ENCODE measurements around the gene ZNF485. TPM values are rescaled to one million over a fixed set of nuclear protein-coding genes. Genes with fewer than 3 reads are reported as not detected.

ZNF485 gene
- total RNA-seq, 1 donor from 2014 or later: 3.7 TPM

DNA sequence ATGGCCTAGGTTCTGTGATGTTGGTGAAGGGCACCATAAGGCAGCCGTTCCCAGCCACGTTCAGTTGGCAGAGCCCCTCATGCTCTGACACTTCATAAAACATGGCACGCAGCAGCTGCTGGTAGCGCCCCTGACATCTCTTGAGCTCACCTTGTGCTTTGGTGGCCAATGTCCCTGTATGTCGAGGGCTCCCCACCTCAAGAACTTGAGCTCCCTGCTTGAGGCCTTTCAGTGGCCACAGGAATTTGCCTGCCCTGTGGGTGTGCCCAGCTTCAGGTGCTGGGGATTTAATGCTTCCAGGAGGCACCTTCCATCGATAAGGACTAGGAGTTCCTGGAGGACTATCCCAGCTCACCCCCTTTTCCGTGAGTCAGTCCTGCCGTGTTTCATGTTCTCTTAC, 52.0 kb downstream of the ZNF485 start:
- H3K27me3 ChIP-seq (ENCODE audit: control insufficient read depth in 3 of 3, insufficient read depth in 3 of 3, low read length in 3 of 3): peaks cover 0 to 8% (median 0%) of the 10 kb centered on the region in 3 donors
- no peaks in the 10 kb centered on the region for H3K36me3 ChIP-seq (ENCODE audit: control insufficient read depth in 3 of 3, insufficient read depth in 3 of 3, low read length in 3 of 3)
- no peak overlapping the region for H3K9ac ChIP-seq (ENCODE audit: low read depth in 1 of 3, low read length in 3 of 3)
- H3K4me1 ChIP-seq (ENCODE audit: control insufficient read depth in 3 of 3, insufficient read depth in 3 of 3, low read length in 3 of 3): no peaks in the 10 kb centered on the region
- no peak overlapping the region for H3K4me3 ChIP-seq (ENCODE audit: low read length in 3 of 3)
- no peak overlapping the region for H3K27ac ChIP-seq (ENCODE audit: low read depth, low read length)
- no peaks in the 10 kb centered on the region for H3K9me3 ChIP-seq (ENCODE audit: control insufficient read depth in 3 of 3, low read length in 3 of 3)

DNA sequence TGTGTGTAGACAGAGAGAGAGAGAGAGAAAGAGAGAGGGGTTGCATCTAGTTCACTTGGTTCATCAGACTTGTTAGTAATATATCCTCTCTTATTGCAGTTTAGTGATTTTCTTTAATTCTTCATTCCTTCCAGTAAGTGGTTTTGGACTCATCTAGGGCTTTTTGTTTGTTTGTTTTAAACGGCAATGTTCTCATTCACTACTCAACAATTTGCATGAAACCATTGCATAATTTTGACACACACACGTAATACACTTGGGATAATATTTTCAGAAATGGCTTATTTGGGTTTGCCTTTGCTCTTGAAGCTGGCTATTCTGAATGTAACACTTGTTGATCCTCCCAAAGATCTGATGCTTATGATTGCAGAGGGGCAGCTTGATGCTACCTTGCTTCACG, 58.8 kb downstream of the ZNF485 start:
- no peak overlapping the region for H3K27ac ChIP-seq (ENCODE audit: low read depth, low read length)
- H3K4me3 ChIP-seq (ENCODE audit: low read length in 3 of 3): no peak overlapping the region
- no peaks in the 10 kb centered on the region for H3K4me1 ChIP-seq (ENCODE audit: control insufficient read depth in 3 of 3, insufficient read depth in 3 of 3, low read length in 3 of 3)
- no peaks in the 10 kb centered on the region for H3K36me3 ChIP-seq (ENCODE audit: control insufficient read depth in 3 of 3, insufficient read depth in 3 of 3, low read length in 3 of 3)
- no peaks in the 10 kb centered on the region for H3K9me3 ChIP-seq (ENCODE audit: control insufficient read depth in 3 of 3, low read length in 3 of 3)
- H3K9ac ChIP-seq (ENCODE audit: low read depth in 1 of 3, low read length in 3 of 3): no peak overlapping the region
- peaks cover 5 to 19% (median 12%) of the 10 kb centered on the region in 3 donors for H3K27me3 ChIP-seq (ENCODE audit: control insufficient read depth in 3 of 3, insufficient read depth in 3 of 3, low read length in 3 of 3)

DNA sequence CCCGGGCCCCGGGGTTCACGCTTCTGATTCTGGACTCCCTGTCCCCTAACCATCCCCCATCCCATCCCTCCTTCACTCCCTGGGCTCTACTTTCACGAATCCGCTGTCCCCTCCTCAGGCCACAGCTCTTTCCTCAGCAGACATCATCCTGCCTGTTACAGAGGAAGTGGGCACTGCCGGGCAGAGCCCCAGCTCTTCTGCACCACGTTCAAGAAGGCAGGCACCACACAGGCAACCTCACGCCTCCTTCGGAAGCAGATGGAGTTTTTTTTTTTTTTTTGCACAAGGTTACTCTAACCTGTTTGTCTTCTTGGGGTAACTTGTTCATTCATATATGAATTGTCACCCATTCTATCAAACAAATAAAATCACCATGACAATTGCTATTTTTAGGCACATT, 60.3 kb downstream of the ZNF485 start:
- Histone ChIP-seq H3K27ac (ENCODE audit: low read depth, low read length) (no peak overlapping the region), H3K9me3 (ENCODE audit: control insufficient read depth in 3 of 3, low read length in 3 of 3) (no peaks in the 10 kb centered on the region), H3K36me3 (ENCODE audit: control insufficient read depth in 3 of 3, insufficient read depth in 3 of 3, low read length in 3 of 3) (no peaks in the 10 kb centered on the region), H3K4me3 (ENCODE audit: low read length in 3 of 3) (no peak overlapping the region), H3K9ac (ENCODE audit: low read depth in 1 of 3, low read length in 3 of 3) (no peak overlapping the region), H3K4me1 (ENCODE audit: control insufficient read depth in 3 of 3, insufficient read depth in 3 of 3, low read length in 3 of 3) (peaks cover 0 to under 1% (median 0%) of the 10 kb centered on the region in 3 donors), H3K27me3 (ENCODE audit: control insufficient read depth in 3 of 3, insufficient read depth in 3 of 3, low read length in 3 of 3) (peaks cover 5 to 24% (median 10%) of the 10 kb centered on the region in 3 donors)

DNA sequence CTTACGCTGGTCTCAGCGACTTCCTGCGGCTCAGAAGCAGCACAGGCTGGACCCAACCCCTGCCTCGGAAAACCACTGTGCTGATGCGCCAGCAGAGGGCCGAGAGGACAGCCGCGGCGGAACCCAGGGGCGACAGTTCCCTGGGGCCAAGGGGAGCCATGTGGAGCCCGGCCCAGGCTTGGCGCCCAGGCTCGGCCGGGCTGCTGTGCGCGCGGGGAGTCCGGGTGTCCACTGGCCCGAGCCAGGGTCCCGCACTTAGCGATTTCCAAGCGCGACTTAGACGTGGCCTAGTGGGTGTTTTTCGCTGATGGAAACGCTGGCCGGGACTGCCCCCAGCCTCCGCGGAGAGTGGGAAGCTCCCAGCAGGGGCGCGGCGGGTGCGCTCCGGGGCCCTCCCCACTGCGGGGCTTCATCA, 61.1 kb downstream of the ZNF485 start:
- H3K9me3 ChIP-seq (ENCODE audit: control insufficient read depth in 3 of 3, low read length in 3 of 3): no peaks in the 10 kb centered on the region
- peak overlapping the region in 2 of 3 donors; percentile 26 to 41 for H3K4me3 ChIP-seq (ENCODE audit: low read length in 3 of 3)
- H3K27me3 ChIP-seq (ENCODE audit: control insufficient read depth in 3 of 3, insufficient read depth in 3 of 3, low read length in 3 of 3): peaks cover 5 to 24% (median 10%) of the 10 kb centered on the region in 3 donors
- H3K4me1 ChIP-seq (ENCODE audit: control insufficient read depth in 3 of 3, insufficient read depth in 3 of 3, low read length in 3 of 3): peaks cover 2 to 4% (median 3%) of the 10 kb centered on the region in 3 donors
- no peaks in the 10 kb centered on the region for H3K36me3 ChIP-seq (ENCODE audit: control insufficient read depth in 3 of 3, insufficient read depth in 3 of 3, low read length in 3 of 3)
- H3K9ac ChIP-seq (ENCODE audit: low read depth in 1 of 3, low read length in 3 of 3): peak overlapping the region in 1 of 3 donors; percentile 50
- H3K27ac ChIP-seq (ENCODE audit: low read depth, low read length): no peak overlapping the region

Other genes starting within 250 kb of the ZNF485 start
- not detected for gene FXYD4, start 234.8 kb upstream of the ZNF485 start, total RNA-seq
- gene HNRNPF, start 197.3 kb upstream of the ZNF485 start, total RNA-seq: 87.2 TPM
- 8.4 TPM for gene ZNF487, start 169.3 kb upstream of the ZNF485 start, total RNA-seq
- gene ZNF239, start 31.8 kb upstream of the ZNF485 start, total RNA-seq: 9.4 TPM
- gene ZNF32, start 42.4 kb downstream of the ZNF485 start, total RNA-seq: 50.1 TPM

All from skeletal muscle tissue (tissue), 4 donors.